HG02884 (cell line): ENCODE results near the gene BRD1.
"Not testable (repeated sequence)": the region's sequence is repeated elsewhere in the genome, so short reads cannot be mapped to it uniquely, and the experiment has no call there.

Experiments used
- ATAC-seq: cut with Tn5 transposase; IDR thresholded peaks from one replicate; pipeline ENCODE4 v1.9.1; 2021; ENCODE audit warnings: mild to moderate bottlenecking, moderate library complexity; ENCODE audit not compliant: unreplicated experiment

The BRD1 gene

DNA sequence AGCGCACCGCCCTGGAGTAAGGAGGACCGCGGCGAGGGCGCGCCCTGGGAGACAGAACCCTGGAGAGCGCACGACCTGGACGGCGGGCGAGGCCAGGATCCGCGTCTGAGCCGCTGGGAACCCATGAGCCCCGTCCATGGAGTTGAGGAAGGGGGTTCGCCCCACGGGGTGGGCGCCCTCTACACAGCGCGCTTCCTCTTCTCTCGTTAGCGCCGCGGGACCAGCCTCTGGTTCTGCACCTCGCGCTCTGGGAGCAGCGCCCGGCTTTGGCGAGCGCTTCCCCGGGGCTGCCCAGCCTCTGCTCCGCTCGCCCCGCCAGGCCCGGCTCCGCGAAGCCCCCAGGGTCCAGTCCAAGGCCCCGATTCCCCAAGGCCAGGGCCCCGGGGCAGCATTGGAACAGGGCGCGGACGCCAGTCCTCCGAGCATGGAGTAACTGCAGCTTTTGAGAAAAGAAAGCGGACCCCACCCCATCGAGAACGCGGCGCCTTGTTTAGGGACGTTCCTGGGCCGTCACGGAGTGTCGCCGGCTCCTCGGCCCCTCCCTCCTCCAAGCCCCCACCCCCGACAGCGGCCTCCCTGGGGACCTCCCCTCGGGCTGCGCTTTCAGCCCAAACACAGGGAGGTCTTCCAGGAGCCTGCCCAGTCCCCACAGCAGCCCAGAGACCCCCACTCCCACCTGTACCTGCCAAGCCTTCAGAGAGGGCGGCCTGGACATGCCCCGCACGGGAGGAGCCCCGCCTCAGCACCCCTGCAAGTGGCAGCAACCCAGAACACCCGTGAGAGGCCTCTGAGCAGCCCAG, 56.2 kb downstream of the BRD1 start:
- ATAC-seq = no peak

- no peak for ATAC-seq
Measured at GRCh38 chr22:49770547-49771265, 57.0 kb downstream of the BRD1 start.

DNA sequence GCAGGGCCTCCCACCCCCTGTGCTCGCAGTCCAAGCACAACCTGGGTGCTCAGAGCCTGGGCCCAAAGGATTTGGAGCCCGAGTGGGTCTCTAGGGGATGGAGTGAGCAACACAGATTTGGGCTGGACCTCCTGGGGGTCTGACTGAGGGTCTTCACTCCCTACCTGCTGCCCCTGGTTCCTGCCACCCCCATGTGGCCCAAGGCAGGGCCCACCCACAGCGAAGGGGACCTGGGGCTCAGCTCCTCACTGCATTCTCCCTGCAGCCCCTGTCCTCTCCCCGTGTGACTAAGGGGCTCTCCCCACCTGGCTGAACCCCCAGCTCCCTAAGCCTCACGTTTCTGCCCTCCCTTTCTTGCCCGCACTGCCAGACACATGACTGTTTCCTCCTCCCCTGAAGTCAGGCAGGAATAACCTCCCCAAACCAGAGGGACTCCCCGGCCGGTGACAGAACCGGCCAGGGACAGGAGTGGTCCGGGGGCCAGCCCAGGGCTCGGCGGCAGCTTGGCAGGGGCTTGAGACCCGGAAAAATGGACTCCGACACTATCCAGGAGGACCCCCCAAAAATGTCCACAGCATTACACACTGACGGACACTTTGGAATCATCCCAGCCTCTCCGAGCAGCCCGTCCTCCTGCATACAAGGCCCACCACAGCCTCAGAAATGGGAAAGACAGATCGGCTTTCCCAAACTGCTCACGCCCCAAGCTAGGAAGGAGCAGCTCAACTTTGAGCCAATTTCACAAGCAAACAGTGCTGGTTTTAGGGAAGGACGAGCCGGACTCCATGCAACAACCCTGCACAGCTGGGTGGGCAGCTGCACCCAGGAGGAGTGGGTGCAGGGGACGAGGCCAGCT, 57.8 kb downstream of the BRD1 start:
- ATAC-seq = no peak

DNA sequence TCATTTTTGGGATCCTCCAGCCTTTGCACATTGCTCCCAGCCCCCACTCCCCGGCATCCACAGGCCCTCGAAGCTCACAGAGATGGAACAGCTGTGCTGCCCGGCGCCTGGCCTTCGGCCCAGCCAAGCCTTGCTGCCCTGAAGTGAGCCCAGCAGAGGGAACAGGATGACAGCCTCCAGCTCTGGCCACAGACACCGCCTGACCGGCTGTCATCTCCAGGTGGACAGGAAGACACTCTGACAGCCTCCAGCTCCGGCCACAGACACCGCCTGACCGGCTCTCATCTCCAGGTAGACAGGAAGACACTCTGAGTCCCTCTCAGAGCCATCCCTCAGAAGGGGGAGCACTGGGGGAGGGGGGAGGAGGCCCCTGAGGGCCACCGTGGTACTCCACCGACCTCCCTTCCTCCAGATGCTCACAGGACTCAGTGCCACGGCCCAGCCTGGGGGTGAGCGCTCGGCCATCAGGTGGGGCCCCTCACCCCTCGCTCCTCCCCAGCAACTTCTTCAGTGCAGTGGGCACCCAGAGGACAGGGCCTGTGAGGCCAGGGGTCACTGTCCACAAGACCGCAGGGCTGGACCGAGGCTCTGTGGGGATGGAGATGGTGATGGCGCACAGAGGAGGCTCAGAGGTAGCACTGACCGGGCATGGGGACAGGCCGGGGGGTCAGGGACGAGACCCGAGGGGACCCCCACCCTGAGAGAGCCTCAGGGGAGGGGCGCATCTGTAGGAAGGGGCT, 58.6 kb downstream of the BRD1 start:
- no peak for ATAC-seq

GRCh38 chr22:49768077-49768910, 59.4 kb downstream of the BRD1 start:
- no peak for ATAC-seq

DNA sequence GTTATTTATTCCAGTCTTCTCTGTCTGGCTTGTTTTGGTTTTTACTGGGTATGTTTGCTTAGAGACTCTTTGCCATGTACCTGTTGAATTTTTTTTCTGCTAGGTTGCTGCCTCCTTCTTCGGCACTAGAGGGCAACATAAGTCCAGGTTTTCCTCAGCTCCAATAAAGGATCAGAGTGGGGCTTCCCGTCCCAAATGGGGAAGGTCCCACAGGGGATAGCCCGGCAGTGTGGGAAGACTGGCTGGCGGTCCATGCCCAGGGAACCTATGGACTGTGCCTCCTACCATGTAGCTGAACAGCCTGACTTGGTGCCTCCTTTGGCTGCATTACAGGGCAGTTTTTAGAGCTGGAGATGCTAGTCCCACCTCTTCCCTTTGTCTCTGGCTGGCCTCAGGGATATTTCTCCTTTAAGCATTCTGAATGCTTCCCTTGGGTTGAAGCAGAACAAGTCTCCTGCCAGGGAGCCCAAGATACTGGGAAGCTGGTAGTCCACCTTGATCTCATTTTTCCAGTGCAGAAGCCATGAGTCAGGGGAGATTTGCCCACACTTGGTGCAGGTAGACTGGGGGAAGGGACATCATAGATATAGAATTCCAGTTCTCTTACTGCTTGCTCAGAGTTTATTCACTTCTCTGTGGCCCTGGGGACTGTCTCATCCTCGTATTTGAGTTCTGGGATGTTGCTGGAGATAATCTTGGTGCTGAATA, 60.2 kb downstream of the BRD1 start:
- no peak for ATAC-seq

GRCh38 chr22:49765951-49766350, 61.7 kb downstream of the BRD1 start:
- ATAC-seq = no peak

DNA sequence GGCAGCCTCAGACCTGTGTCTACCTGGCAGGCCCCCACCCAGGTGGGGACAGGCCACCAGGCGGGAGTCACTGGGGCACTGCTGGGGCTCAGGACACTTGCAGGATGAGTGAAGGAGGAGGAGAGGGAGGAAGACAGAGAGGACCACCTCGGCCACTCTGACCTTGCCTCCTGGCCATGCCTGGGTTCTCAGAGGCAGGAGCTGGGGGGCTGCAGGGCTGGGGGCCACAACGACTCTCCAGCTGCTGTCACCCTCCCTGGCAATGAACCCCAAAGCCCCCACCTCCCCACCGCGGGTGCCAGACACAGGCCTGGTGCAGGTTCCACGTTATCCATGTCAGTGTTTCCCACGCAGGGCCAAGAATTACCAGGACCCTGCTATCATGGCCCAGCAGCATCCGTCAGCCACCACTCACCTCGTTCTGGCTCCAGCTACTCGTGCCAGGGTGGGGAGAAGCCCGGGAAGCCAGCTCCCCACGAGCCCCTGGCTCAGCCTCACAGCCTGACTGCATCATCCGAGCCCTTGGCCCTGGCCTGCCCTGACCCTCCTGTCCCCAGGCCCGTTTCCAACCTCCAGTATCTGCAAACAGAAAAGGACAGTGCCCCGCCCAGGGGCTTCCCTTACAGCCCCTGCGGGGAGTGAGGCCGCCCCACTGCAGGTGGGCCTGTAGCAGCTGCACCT, 62.4 kb downstream of the BRD1 start:
- no peak for ATAC-seq

DNA sequence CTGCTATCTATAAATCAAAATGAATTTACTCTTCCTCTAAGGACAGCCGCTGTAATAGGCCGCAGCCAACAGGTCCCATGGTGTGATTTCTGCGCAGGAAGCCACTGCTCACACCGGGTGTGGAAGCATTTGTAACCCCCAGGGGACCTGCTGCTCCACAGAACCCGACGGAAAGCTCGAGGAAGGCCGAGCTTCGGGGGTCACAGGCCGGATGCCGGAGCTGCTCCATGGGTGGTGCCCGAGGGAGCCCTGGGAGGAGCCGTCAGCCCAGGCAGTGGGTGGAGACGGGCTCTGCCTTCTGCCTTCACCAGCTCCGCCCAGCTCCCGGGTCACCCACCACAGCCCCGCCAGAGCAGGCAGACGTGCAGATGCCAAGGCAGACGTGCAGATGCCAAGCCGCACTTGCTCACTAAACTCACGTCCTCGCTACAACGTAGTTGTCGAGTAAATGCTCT, 63.5 kb downstream of the BRD1 start:
- no peak for ATAC-seq

- ATAC-seq = no peak
Measured at GRCh38 chr22:49763696-49764095, 64.0 kb downstream of the BRD1 start.

DNA sequence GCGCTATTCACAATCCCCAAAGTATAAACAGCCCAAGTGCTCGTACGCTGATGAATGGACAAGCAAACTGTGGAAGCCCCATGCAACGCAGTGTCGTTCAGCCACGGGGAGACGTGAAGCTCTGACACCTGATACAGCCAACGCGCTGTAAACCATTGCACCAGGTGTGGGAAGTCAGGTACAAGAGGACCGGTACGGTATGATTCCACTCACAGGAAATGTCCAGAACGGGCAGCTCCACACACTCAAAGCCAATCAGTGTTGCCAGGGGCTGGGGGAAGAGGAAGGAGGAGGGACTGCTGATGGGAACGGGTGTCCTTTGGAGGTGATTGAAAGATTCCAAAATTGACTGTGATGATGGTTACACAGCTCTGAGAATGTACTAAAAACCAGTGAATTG, 64.5 kb downstream of the BRD1 start:
- no peak for ATAC-seq

- ATAC-seq = not testable (repeated sequence)
Measured at GRCh38 chr22:49762571-49762970, 65.1 kb downstream of the BRD1 start.

- ATAC-seq = no peak
Measured at GRCh38 chr22:49761836-49762235, 65.8 kb downstream of the BRD1 start.

- no peak for ATAC-seq
Measured at GRCh38 chr22:49760630-49761571, 66.8 kb downstream of the BRD1 start.

DNA sequence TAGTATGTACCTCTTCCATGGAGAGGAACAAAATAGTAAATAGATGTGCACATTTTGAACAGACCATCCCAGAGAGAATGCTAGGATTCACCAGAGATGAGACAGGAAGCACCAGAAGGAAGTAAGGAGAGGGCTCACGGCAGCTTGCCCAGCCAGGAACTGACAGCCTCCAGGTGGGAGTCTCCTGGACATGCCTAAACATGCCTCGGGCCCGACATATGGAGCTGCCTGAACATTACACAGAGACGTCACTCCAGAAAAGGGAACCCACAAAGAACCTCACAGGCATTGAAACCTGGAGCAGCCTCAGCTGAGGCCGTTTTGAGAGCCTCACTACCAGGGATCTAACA, 67.4 kb downstream of the BRD1 start:
- no peak for ATAC-seq

- no peak for ATAC-seq
Measured at GRCh38 chr22:49756676-49757075, 71.0 kb downstream of the BRD1 start.

GRCh38 chr22:49756201-49756600, 71.5 kb downstream of the BRD1 start:
- ATAC-seq = no peak

DNA sequence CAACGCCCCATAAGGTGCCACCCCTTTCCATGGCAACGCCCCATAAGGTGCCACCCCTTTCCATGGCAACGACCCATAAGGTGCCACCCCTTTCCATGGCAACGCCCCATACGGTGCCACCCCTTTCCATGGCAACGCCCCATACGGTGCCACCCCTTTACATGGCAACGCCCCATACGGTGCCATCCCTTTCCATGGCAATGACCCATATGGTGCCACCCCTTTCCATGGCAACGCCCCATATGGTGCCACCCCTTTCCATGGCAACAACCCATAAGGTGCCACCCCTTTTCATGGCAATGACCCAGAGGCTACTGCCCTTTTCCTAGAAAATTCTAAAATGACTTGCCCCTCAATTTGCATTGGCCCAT, 72.1 kb downstream of the BRD1 start:
- no peak for ATAC-seq
